Activated T-cell treated with anti-CD3 and anti-CD28 coated beads, Interleukin-2, amount 50 U/mL, for 72 hours (primary cell): Measurements from ENCODE around the gene ZNF277. TPM values are rescaled to one million over a fixed set of nuclear protein-coding genes. Genes with fewer than 3 reads are reported as not detected.
"Not testable (repeated sequence)": the region's sequence is repeated elsewhere in the genome, so short reads cannot be mapped to it uniquely, and the experiment has no call there.

Experiments used
- ATAC-seq, 2 donors: fragments of 150-1000 bp; cut with Tn5 transposase; replicated peaks in 1 of 2; 2 replicates each; pipeline ENCODE4 v1.10.0; 2021; ENCODE audit warnings: moderate library complexity in 2 of 2, mild to moderate bottlenecking in 1 of 2
- DNase-seq, 2 donors: peaks; one replicate each; pipeline ENCODE4 v3.0.0; 2021 to 2022; ENCODE audit warnings: mixed read lengths in 1 of 2
- H3K27ac Mint-ChIP-seq: one replicate; pipeline ENCODE4 v1.8.0; 2022; ENCODE audit warnings: mild to moderate bottlenecking, moderate library complexity, mixed read lengths
- H3K27me3 Mint-ChIP-seq: one replicate; pipeline ENCODE4 v1.8.0; 2022; ENCODE audit warnings: low read depth, mixed read lengths
- H3K36me3 Mint-ChIP-seq, 2 donors: one replicate each; pipeline ENCODE4 v1.8.0; 2022; ENCODE audit warnings: mixed read lengths in 2 of 2, mild to moderate bottlenecking in 1 of 2; ENCODE audit not compliant: insufficient read depth in 2 of 2
- H3K4me1 Mint-ChIP-seq: one replicate; pipeline ENCODE4 v1.8.0; 2022; ENCODE audit warnings: low read depth, mixed read lengths
- H3K4me3 Mint-ChIP-seq, 2 donors: one replicate each; pipeline ENCODE4 v1.8.0; 2022; ENCODE audit warnings: mild to moderate bottlenecking in 2 of 2, mixed read lengths in 2 of 2, moderate library complexity in 2 of 2
- H3K9me3 Mint-ChIP-seq, 2 donors: one replicate each; pipeline ENCODE4 v1.8.0; 2022; ENCODE audit warnings: mixed read lengths in 2 of 2
- total RNA-seq, 2 donors: library from RNA; stranded (reverse); gene quantifications; one replicate each; pipeline ENCODE4 v1.2.3, GENCODE V29; 2022

The ZNF277 gene
- total RNA-seq, 2 donors from 2014 or later = 26.4 to 34.3 TPM

GRCh38 chr7:112226701-112227276 is 20.3 kb downstream of the ZNF277 start:
- no peak overlapping the region for H3K4me3 Mint-ChIP-seq
- H3K4me1 Mint-ChIP-seq = peaks cover 5% of the 10 kb centered on the region
- ATAC-seq (no peak), DNase-seq (no peak)
- no peaks in the 10 kb centered on the region for H3K27me3 Mint-ChIP-seq
- peaks cover 0 to 2% of the 10 kb centered on the region in 2 donors for H3K36me3 Mint-ChIP-seq
- H3K9me3 Mint-ChIP-seq = peaks cover 0 to 1% of the 10 kb centered on the region in 2 donors
- no peak overlapping the region for H3K27ac Mint-ChIP-seq

- DNase-seq (no peak), ATAC-seq (no peak)
- Mint-ChIP-seq H3K27ac (no peak overlapping the region), H3K4me3 (no peak overlapping the region), H3K36me3 (peaks cover 3 to 5% of the 10 kb centered on the region in 2 donors), H3K9me3 (peaks cover 0 to 1% of the 10 kb centered on the region in 2 donors), H3K4me1 (no peaks in the 10 kb centered on the region), H3K27me3 (no peaks in the 10 kb centered on the region)
Observed at GRCh38 chr7:112228632-112229031, 22.1 kb downstream of the ZNF277 start.

- no peak overlapping the region for H3K4me3 Mint-ChIP-seq
- no peak overlapping the region for H3K27ac Mint-ChIP-seq
- DNase-seq (no peak), ATAC-seq (no peak)
- no peaks in the 10 kb centered on the region for H3K9me3 Mint-ChIP-seq
- H3K27me3 Mint-ChIP-seq = no peaks in the 10 kb centered on the region
- peaks cover 4 to 5% of the 10 kb centered on the region in 2 donors for H3K36me3 Mint-ChIP-seq
- no peaks in the 10 kb centered on the region for H3K4me1 Mint-ChIP-seq
Observed at GRCh38 chr7:112232212-112232978, 25.9 kb downstream of the ZNF277 start.

GRCh38 chr7:112233048-112233697 is 26.7 kb downstream of the ZNF277 start:
- Mint-ChIP-seq H3K4me1 (no peaks in the 10 kb centered on the region), H3K36me3 (peaks cover 4 to 5% of the 10 kb centered on the region in 2 donors), H3K4me3 (no peak overlapping the region), H3K9me3 (no peaks in the 10 kb centered on the region), H3K27ac (no peak overlapping the region), H3K27me3 (no peaks in the 10 kb centered on the region)
- no peak for DNase-seq
- ATAC-seq = no peak

GRCh38 chr7:112234147-112234546 is 27.7 kb downstream of the ZNF277 start:
- H3K27me3 Mint-ChIP-seq = no peaks in the 10 kb centered on the region
- H3K9me3 Mint-ChIP-seq = peaks cover 0 to 2% of the 10 kb centered on the region in 2 donors
- no peak overlapping the region for H3K27ac Mint-ChIP-seq
- H3K4me3 Mint-ChIP-seq = no peak overlapping the region
- H3K4me1 Mint-ChIP-seq = no peaks in the 10 kb centered on the region
- H3K36me3 Mint-ChIP-seq = peaks cover 5 to 6% of the 10 kb centered on the region in 2 donors
- no peak for DNase-seq
- no peak for ATAC-seq

- no peak overlapping the region for H3K4me3 Mint-ChIP-seq
- peaks cover 3 to 4% of the 10 kb centered on the region in 2 donors for H3K9me3 Mint-ChIP-seq
- no peak for ATAC-seq
- H3K27me3 Mint-ChIP-seq = no peaks in the 10 kb centered on the region
- no peak for DNase-seq
- peaks cover 6% of the 10 kb centered on the region in 2 donors for H3K36me3 Mint-ChIP-seq
- H3K27ac Mint-ChIP-seq = no peak overlapping the region
- no peaks in the 10 kb centered on the region for H3K4me1 Mint-ChIP-seq
Observed at GRCh38 chr7:112236597-112236996, 30.1 kb downstream of the ZNF277 start.

GRCh38 chr7:112238330-112238729 is 31.8 kb downstream of the ZNF277 start:
- no peak overlapping the region for H3K27ac Mint-ChIP-seq
- ATAC-seq (no peak), DNase-seq (no peak)
- no peaks in the 10 kb centered on the region for H3K4me1 Mint-ChIP-seq
- peaks cover 3 to 4% of the 10 kb centered on the region in 2 donors for H3K9me3 Mint-ChIP-seq
- no peaks in the 10 kb centered on the region for H3K27me3 Mint-ChIP-seq
- H3K4me3 Mint-ChIP-seq = no peak overlapping the region
- H3K36me3 Mint-ChIP-seq = peaks cover 3 to 4% of the 10 kb centered on the region in 2 donors

GRCh38 chr7:112238852-112239610 is 32.5 kb downstream of the ZNF277 start:
- no peak overlapping the region for H3K27ac Mint-ChIP-seq
- peaks cover 3 to 4% of the 10 kb centered on the region in 2 donors for H3K9me3 Mint-ChIP-seq
- DNase-seq = no peak
- H3K36me3 Mint-ChIP-seq = peaks cover 3 to 4% of the 10 kb centered on the region in 2 donors
- H3K27me3 Mint-ChIP-seq = no peaks in the 10 kb centered on the region
- H3K4me3 Mint-ChIP-seq = no peak overlapping the region
- no peak for ATAC-seq
- no peaks in the 10 kb centered on the region for H3K4me1 Mint-ChIP-seq

- Mint-ChIP-seq H3K4me1 (peaks cover 15% of the 10 kb centered on the region), H3K27ac (no peak overlapping the region), H3K27me3 (no peaks in the 10 kb centered on the region), H3K4me3 (no peak overlapping the region), H3K36me3 (peaks cover 0 to 3% of the 10 kb centered on the region in 2 donors), H3K9me3 (no peaks in the 10 kb centered on the region)
- ATAC-seq = no peak
- no peak for DNase-seq
Observed at GRCh38 chr7:112248598-112248997, 42.1 kb downstream of the ZNF277 start.

GRCh38 chr7:112249967-112250366 is 43.5 kb downstream of the ZNF277 start:
- H3K9me3 Mint-ChIP-seq, H3K36me3 Mint-ChIP-seq, H3K27ac Mint-ChIP-seq, H3K4me3 Mint-ChIP-seq, DNase-seq, ATAC-seq, H3K27me3 Mint-ChIP-seq: not testable (repeated sequence)
- peaks cover 15% of the 10 kb centered on the region for H3K4me1 Mint-ChIP-seq

GRCh38 chr7:112252141-112252540 is 45.6 kb downstream of the ZNF277 start:
- H3K27me3 Mint-ChIP-seq = no peaks in the 10 kb centered on the region
- DNase-seq = no peak
- H3K27ac Mint-ChIP-seq = no peak overlapping the region

GRCh38 chr7:112252691-112253090 is 46.2 kb downstream of the ZNF277 start:
- Mint-ChIP-seq H3K27ac (no peak overlapping the region), H3K9me3 (no peaks in the 10 kb centered on the region), H3K27me3 (no peaks in the 10 kb centered on the region), H3K4me3 (no peak overlapping the region), H3K36me3 (peaks cover 0 to 3% of the 10 kb centered on the region in 2 donors), H3K4me1 (peaks cover 15% of the 10 kb centered on the region)
- ATAC-seq (no peak), DNase-seq (no peak)

More at GRCh38 chr7:112252141-112252540, 45.6 kb downstream of the ZNF277 start:
- ATAC-seq = no peak
- H3K4me1 Mint-ChIP-seq = peaks cover 15% of the 10 kb centered on the region
- no peak overlapping the region for H3K4me3 Mint-ChIP-seq
- peaks cover 0 to 3% of the 10 kb centered on the region in 2 donors for H3K36me3 Mint-ChIP-seq
- H3K9me3 Mint-ChIP-seq = no peaks in the 10 kb centered on the region

GRCh38 chr7:112254156-112254555 is 47.7 kb downstream of the ZNF277 start:
- Mint-ChIP-seq H3K4me1 (peaks cover 15% of the 10 kb centered on the region), H3K27ac (no peak overlapping the region), H3K9me3 (no peaks in the 10 kb centered on the region), H3K36me3 (no peaks in the 10 kb centered on the region), H3K27me3 (no peaks in the 10 kb centered on the region), H3K4me3 (no peak overlapping the region)
- no peak for DNase-seq
- ATAC-seq = no peak
